OCI-LY3 (cell line): ENCODE measurements around the gene EIF4E1B.

Experiments
- EZH2phosphoT487 ChIP-seq: fragments of 200-600 bp; shearing (Covaris generic); IDR thresholded peaks from 2 replicates; pipeline ENCODE4 v1.6.1; 2018; ENCODE audit warnings: antibody characterized with exemption, mixed run types, low read depth
- TF ChIP-seq, protein P1 (sequence below): fragments of 200-600, 300-600 bp; sonication (generic); IDR thresholded peaks from 2 replicates; pipeline ENCODE4 v1.5.1; 2014; ENCODE audit warnings: antibody characterized with exemption, low read length, low read depth

DNA sequence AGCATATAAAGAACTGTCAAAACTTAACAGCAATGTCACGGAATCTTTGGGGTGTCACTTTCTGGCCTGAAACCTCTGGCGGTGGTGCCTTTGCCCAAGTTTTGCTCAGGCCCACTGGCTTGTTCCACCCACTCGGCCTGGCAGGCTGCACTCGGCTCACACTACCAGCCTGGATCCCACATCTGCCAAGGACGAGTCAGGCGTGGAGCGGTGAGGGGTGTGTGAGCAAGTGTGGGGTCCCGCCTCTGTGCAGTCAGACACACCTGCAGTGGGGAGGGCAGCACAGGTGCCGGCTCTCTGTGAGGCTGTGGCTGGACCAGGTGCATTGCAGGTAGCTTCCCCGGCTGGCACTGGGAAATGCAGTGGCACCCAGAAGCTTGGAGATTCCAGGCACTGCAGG lies 56.8 kb downstream of the EIF4E1B start:
- TF ChIP-seq, protein P1, sequence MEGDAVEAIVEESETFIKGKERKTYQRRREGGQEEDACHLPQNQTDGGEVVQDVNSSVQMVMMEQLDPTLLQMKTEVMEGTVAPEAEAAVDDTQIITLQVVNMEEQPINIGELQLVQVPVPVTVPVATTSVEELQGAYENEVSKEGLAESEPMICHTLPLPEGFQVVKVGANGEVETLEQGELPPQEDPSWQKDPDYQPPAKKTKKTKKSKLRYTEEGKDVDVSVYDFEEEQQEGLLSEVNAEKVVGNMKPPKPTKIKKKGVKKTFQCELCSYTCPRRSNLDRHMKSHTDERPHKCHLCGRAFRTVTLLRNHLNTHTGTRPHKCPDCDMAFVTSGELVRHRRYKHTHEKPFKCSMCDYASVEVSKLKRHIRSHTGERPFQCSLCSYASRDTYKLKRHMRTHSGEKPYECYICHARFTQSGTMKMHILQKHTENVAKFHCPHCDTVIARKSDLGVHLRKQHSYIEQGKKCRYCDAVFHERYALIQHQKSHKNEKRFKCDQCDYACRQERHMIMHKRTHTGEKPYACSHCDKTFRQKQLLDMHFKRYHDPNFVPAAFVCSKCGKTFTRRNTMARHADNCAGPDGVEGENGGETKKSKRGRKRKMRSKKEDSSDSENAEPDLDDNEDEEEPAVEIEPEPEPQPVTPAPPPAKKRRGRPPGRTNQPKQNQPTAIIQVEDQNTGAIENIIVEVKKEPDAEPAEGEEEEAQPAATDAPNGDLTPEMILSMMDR = no peak
- TF ChIP-seq EZH2phosphoT487 = no peak
